Astrocyte (in vitro differentiated cells and primary cell): ENCODE results near the gene IRAK1. TPM values are rescaled to one million over a fixed set of nuclear protein-coding genes. Genes with fewer than 3 reads are reported as not detected.
A peak's percentile ranks its signal among the peaks of the same experiment; 100 is the strongest.

Source experiments
- DNase-seq: peaks from one replicate; pipeline ENCODE4 v3.0.0-alpha.2; 2010; ENCODE audit warnings: low read depth
- FAIRE-seq: peaks from 2 replicates; lab custom pipeline; 2011; peaks lifted over from hg19 to GRCh38; lab: Jason Lieb, UNC
- H2AFZ ChIP-seq: 2 replicates; pipeline ENCODE4 v1.6.0; 2012; ENCODE audit warnings: low read depth, low read length, inconsistent platforms
- H3K27ac ChIP-seq: 2 replicates; pipeline ENCODE4 v1.5.1; 2011; ENCODE audit warnings: low read depth, low read length, inconsistent platforms
- H3K27me3 ChIP-seq: 2 replicates; pipeline ENCODE4 v1.6.0; 2011; ENCODE audit warnings: low read length, inconsistent platforms; ENCODE audit not compliant: insufficient read depth
- H3K36me3 ChIP-seq: 2 replicates; pipeline ENCODE4 v1.5.1; 2011; ENCODE audit warnings: low read length, inconsistent platforms; ENCODE audit not compliant: insufficient read depth
- H3K4me1 ChIP-seq: 2 replicates; pipeline ENCODE4 v1.5.1; 2011; ENCODE audit warnings: low read length, inconsistent platforms; ENCODE audit not compliant: insufficient read depth
- H3K4me2 ChIP-seq: 2 replicates; pipeline ENCODE4 v1.6.0; 2012; ENCODE audit warnings: low read length, inconsistent platforms
- H3K4me3 ChIP-seq: 2 replicates; pipeline ENCODE4 v1.5.1; 2011; ENCODE audit warnings: low read depth, mild to moderate bottlenecking, low read length, inconsistent platforms; ENCODE audit not compliant: insufficient read depth
- H3K79me2 ChIP-seq: 2 replicates; pipeline ENCODE4 v1.6.0; 2012; ENCODE audit warnings: mild to moderate bottlenecking, low read length, inconsistent platforms; ENCODE audit not compliant: insufficient read depth
- H3K9ac ChIP-seq: 2 replicates; pipeline ENCODE4 v1.6.0; 2012; ENCODE audit warnings: mild to moderate bottlenecking, low read length, inconsistent platforms
- H3K9me3 ChIP-seq: 2 replicates; pipeline ENCODE4 v1.5.1; 2012; ENCODE audit warnings: low read depth, mild to moderate bottlenecking, low read length, inconsistent platforms; ENCODE audit not compliant: insufficient read depth
- H4K20me1 ChIP-seq: 2 replicates; pipeline ENCODE4 v1.6.0; 2012; ENCODE audit warnings: low read length, inconsistent platforms; ENCODE audit not compliant: insufficient read depth
- H3K27ac Mint-ChIP-seq: one replicate; pipeline ENCODE4 v1.8.0; 2021; ENCODE audit warnings: mild to moderate bottlenecking, mixed read lengths; ENCODE audit not compliant: unreplicated experiment
- H3K27me3 Mint-ChIP-seq: one replicate; pipeline ENCODE4 v1.8.0; 2021; ENCODE audit warnings: low read depth, mixed read lengths; ENCODE audit not compliant: unreplicated experiment
- H3K36me3 Mint-ChIP-seq: one replicate; pipeline ENCODE4 v1.8.0; 2021; ENCODE audit warnings: low read depth, mixed read lengths; ENCODE audit not compliant: unreplicated experiment
- H3K4me1 Mint-ChIP-seq: one replicate; pipeline ENCODE4 v1.8.0; 2021; ENCODE audit warnings: low read depth, mixed read lengths; ENCODE audit not compliant: unreplicated experiment
- H3K4me3 Mint-ChIP-seq: one replicate; pipeline ENCODE4 v1.8.0; 2021; ENCODE audit warnings: mild to moderate bottlenecking, moderate library complexity, mixed read lengths; ENCODE audit not compliant: unreplicated experiment
- H3K9me3 Mint-ChIP-seq: one replicate; pipeline ENCODE4 v1.8.0; 2021; ENCODE audit warnings: mild to moderate bottlenecking, mixed read lengths; ENCODE audit not compliant: unreplicated experiment
- CTCF ChIP-seq: IDR thresholded peaks from 2 replicates; pipeline ENCODE4 v1.5.1; 2011; ENCODE audit warnings: low read depth, mild to moderate bottlenecking, inconsistent platforms, low read length, moderate library complexity; ENCODE audit not compliant: insufficient read depth
- EZH2 ChIP-seq: IDR thresholded peaks from 2 replicates; pipeline ENCODE4 v1.6.1; 2012; ENCODE audit warnings: mild to moderate bottlenecking, low read length, inconsistent platforms; ENCODE audit not compliant: insufficient read depth
- total RNA-seq: library from RNA; stranded (reverse); gene quantifications from 2 replicates; pipeline ENCODE4 v1.2.1, GENCODE V29; 2021

The IRAK1 gene
- total RNA-seq, 1 donor from 2014 or later, result 69.6 TPM

GRCh38 chrX:154008521-154008920 lies 11.2 kb downstream of the IRAK1 start:
- Histone ChIP-seq H3K4me2 (no peak overlapping the region), H3K4me3 (no peak overlapping the region), H3K79me2 (no peaks in the 10 kb centered on the region), H3K4me1 (no peaks in the 10 kb centered on the region), H3K9me3 (no peaks in the 10 kb centered on the region), H3K27ac (no peak overlapping the region), H3K36me3 (peaks cover 2% of the 10 kb centered on the region), H3K9ac (no peak overlapping the region), H4K20me1 (peaks cover 6% of the 10 kb centered on the region), H3K27me3 (no peaks in the 10 kb centered on the region), H2AFZ (no peak overlapping the region)
- Mint-ChIP-seq H3K9me3 (no peaks in the 10 kb centered on the region), H3K4me3 (no peak overlapping the region), H3K36me3 (peaks cover 4% of the 10 kb centered on the region), H3K27me3 (no peaks in the 10 kb centered on the region), H3K4me1 (no peaks in the 10 kb centered on the region), H3K27ac (no peak overlapping the region)
- DNase-seq, result no peak
- TF ChIP-seq EZH2 (no peak), CTCF (no peak)
- FAIRE-seq, result peak; percentile 45

- Histone ChIP-seq H3K9ac (no peak overlapping the region), H3K27ac (no peak overlapping the region), H3K4me1 (peaks cover 3% of the 10 kb centered on the region), H4K20me1 (no peaks in the 10 kb centered on the region), H3K4me3 (no peak overlapping the region), H3K9me3 (no peaks in the 10 kb centered on the region), H2AFZ (no peak overlapping the region), H3K36me3 (peaks cover 2% of the 10 kb centered on the region), H3K27me3 (no peaks in the 10 kb centered on the region), H3K4me2 (no peak overlapping the region), H3K79me2 (no peaks in the 10 kb centered on the region)
- DNase-seq (no peak), FAIRE-seq (no peak)
- no peaks in the 10 kb centered on the region for H3K27me3 Mint-ChIP-seq
- TF ChIP-seq EZH2, result no peak
- peaks cover 3% of the 10 kb centered on the region for H3K4me1 Mint-ChIP-seq
- no peak overlapping the region for H3K27ac Mint-ChIP-seq
- no peak overlapping the region for H3K4me3 Mint-ChIP-seq
- H3K36me3 Mint-ChIP-seq, result peaks cover 5% of the 10 kb centered on the region
- no peaks in the 10 kb centered on the region for H3K9me3 Mint-ChIP-seq
Observed at GRCh38 chrX:154006947-154007346, 12.8 kb downstream of the IRAK1 start.

- FAIRE-seq (no peak), DNase-seq (no peak)
- H3K9me3 Mint-ChIP-seq, result no peaks in the 10 kb centered on the region
- H3K27ac Mint-ChIP-seq, result no peak overlapping the region
- Histone ChIP-seq H3K79me2 (no peaks in the 10 kb centered on the region), H3K27me3 (no peaks in the 10 kb centered on the region), H3K36me3 (no peaks in the 10 kb centered on the region), H3K9me3 (no peaks in the 10 kb centered on the region), H3K4me2 (no peak overlapping the region), H3K4me3 (no peak overlapping the region), H2AFZ (no peak overlapping the region), H3K9ac (no peak overlapping the region), H3K4me1 (peaks cover 6% of the 10 kb centered on the region), H4K20me1 (no peaks in the 10 kb centered on the region), H3K27ac (no peak overlapping the region)
- TF ChIP-seq EZH2, result no peak
- no peak for TF ChIP-seq CTCF
- H3K36me3 Mint-ChIP-seq, result peaks cover 5% of the 10 kb centered on the region
- H3K27me3 Mint-ChIP-seq, result no peaks in the 10 kb centered on the region
- H3K4me3 Mint-ChIP-seq, result no peak overlapping the region
- peaks cover 5% of the 10 kb centered on the region for H3K4me1 Mint-ChIP-seq
Observed at GRCh38 chrX:154004315-154004714, 15.4 kb downstream of the IRAK1 start.
